GM20000 (cell line): ENCODE data around the gene KCNG2.

Experiments
- DNase-seq: peaks from one replicate; pipeline ENCODE4 v3.0.0; 2012; ENCODE audit warnings: low spot score
- CTCF ChIP-seq: IDR thresholded peaks from 2 replicates; pipeline ENCODE4 v1.5.1; 2012; ENCODE audit warnings: mild to moderate bottlenecking, control low read depth; ENCODE audit errors: extremely low read depth, missing control alignments

Gene KCNG2

GRCh38 chr18:79927607-79928562 lies 130.1 kb downstream of the KCNG2 start:
- DNase-seq: no peak
- no peak for TF ChIP-seq CTCF

- no peak for DNase-seq
- no peak for TF ChIP-seq CTCF
Measured at GRCh38 chr18:79928563-79928960, 130.8 kb downstream of the KCNG2 start.

- no peak for TF ChIP-seq CTCF
Measured at GRCh38 chr18:79930020-79930642, 132.4 kb downstream of the KCNG2 start.

GRCh38 chr18:79931475-79931874 lies 133.7 kb downstream of the KCNG2 start:
- no peak for DNase-seq
- no peak for TF ChIP-seq CTCF

More at GRCh38 chr18:79930020-79930642, 132.4 kb downstream of the KCNG2 start:
- DNase-seq: no peak

GRCh38 chr18:79932907-79933306 lies 135.2 kb downstream of the KCNG2 start:
- no peak for TF ChIP-seq CTCF

GRCh38 chr18:79933765-79934164 lies 136.0 kb downstream of the KCNG2 start:
- no peak for DNase-seq
- no peak for TF ChIP-seq CTCF

More at GRCh38 chr18:79932907-79933306, 135.2 kb downstream of the KCNG2 start:
- DNase-seq: no peak
